NT2/D1 (cell line): Measurements from ENCODE around the gene MMP1.
A peak's percentile ranks its signal among the peaks of the same experiment; 100 is the strongest.
"Not testable (repeated sequence)": the region's sequence is repeated elsewhere in the genome, so short reads cannot be mapped to it uniquely, and the experiment has no call there.

Experiments used
- DNase-seq: peaks from one replicate; pipeline ENCODE4 v3.0.0-alpha.2; 2011; ENCODE audit warnings: low read depth, low spot score
- H3K27me3 ChIP-seq: 2 replicates; pipeline ENCODE4 v1.6.0; 2011; ENCODE audit warnings: mild to moderate bottlenecking; ENCODE audit not compliant: insufficient read length, insufficient read depth
- H3K36me3 ChIP-seq: 2 replicates; pipeline ENCODE4 v1.6.1; 2011; ENCODE audit warnings: mild to moderate bottlenecking, low read length, mixed read lengths; ENCODE audit not compliant: insufficient read depth, insufficient read length
- H3K4me1 ChIP-seq: 2 replicates; pipeline ENCODE4 v1.5.1; 2011; ENCODE audit not compliant: insufficient read depth, insufficient read length
- H3K4me3 ChIP-seq: 2 replicates; pipeline ENCODE4 v1.5.1; 2011; ENCODE audit warnings: low read depth; ENCODE audit not compliant: insufficient read length
- H3K9ac ChIP-seq: 2 replicates; pipeline ENCODE4 v1.6.0; 2011; ENCODE audit warnings: low read depth; ENCODE audit not compliant: insufficient read length
- H3K9me3 ChIP-seq: 2 replicates; pipeline ENCODE4 v1.5.1; 2011; ENCODE audit warnings: mild to moderate bottlenecking, low read length; ENCODE audit not compliant: insufficient read depth
- SUZ12 ChIP-seq: IDR thresholded peaks from 2 replicates; pipeline ENCODE4 v1.6.1; 2011; ENCODE audit not compliant: insufficient read length, insufficient read depth; ENCODE audit errors: extremely low read depth
- YY1 ChIP-seq: IDR thresholded peaks from 2 replicates; pipeline ENCODE4 v1.6.1; 2011; ENCODE audit not compliant: insufficient read length, insufficient read depth
- ZNF274 ChIP-seq: IDR thresholded peaks from 2 replicates; pipeline ENCODE4 v1.6.1; 2011; ENCODE audit warnings: mild to moderate bottlenecking, low read depth, low read length

The MMP1 gene

GRCh38 chr11:102761646-102762238, 36.2 kb downstream of the MMP1 start:
- Histone ChIP-seq H3K27me3 (no peaks in the 10 kb centered on the region), H3K9me3 (no peaks in the 10 kb centered on the region), H3K9ac (no peak overlapping the region), H3K36me3 (no peaks in the 10 kb centered on the region), H3K4me3 (no peak overlapping the region), H3K4me1 (no peaks in the 10 kb centered on the region)
- DNase-seq: no peak
- TF ChIP-seq ZNF274: no peak
- TF ChIP-seq YY1: no peak
- TF ChIP-seq SUZ12: no peak

GRCh38 chr11:102760344-102761035, 37.5 kb downstream of the MMP1 start:
- Histone ChIP-seq H3K36me3 (no peaks in the 10 kb centered on the region), H3K4me1 (no peaks in the 10 kb centered on the region), H3K4me3 (no peak overlapping the region), H3K9ac (no peak overlapping the region), H3K27me3 (no peaks in the 10 kb centered on the region), H3K9me3 (no peaks in the 10 kb centered on the region)
- TF ChIP-seq YY1: no peak
- TF ChIP-seq SUZ12: no peak
- no peak for TF ChIP-seq ZNF274
- no peak for DNase-seq

GRCh38 chr11:102757823-102758549, 40.0 kb downstream of the MMP1 start:
- Histone ChIP-seq H3K9ac (no peak overlapping the region), H3K27me3 (no peaks in the 10 kb centered on the region), H3K4me3 (no peak overlapping the region), H3K9me3 (no peaks in the 10 kb centered on the region), H3K4me1 (no peaks in the 10 kb centered on the region), H3K36me3 (peaks cover 7% of the 10 kb centered on the region)
- TF ChIP-seq YY1 (no peak), ZNF274 (no peak), SUZ12 (no peak)
- DNase-seq: no peak

GRCh38 chr11:102753267-102753666, 44.7 kb downstream of the MMP1 start:
- Histone ChIP-seq H3K36me3 (peaks cover 9% of the 10 kb centered on the region), H3K4me3 (no peak overlapping the region), H3K9ac (no peak overlapping the region), H3K27me3 (no peaks in the 10 kb centered on the region), H3K4me1 (peaks cover 2% of the 10 kb centered on the region), H3K9me3 (no peaks in the 10 kb centered on the region)
- no peak for DNase-seq
- TF ChIP-seq ZNF274 (no peak), SUZ12 (no peak), YY1 (no peak)

- Histone ChIP-seq H3K9me3 (no peaks in the 10 kb centered on the region), H3K4me1 (peaks cover 2% of the 10 kb centered on the region), H3K36me3 (peaks cover 9% of the 10 kb centered on the region), H3K27me3 (no peaks in the 10 kb centered on the region), H3K4me3 (no peak overlapping the region), H3K9ac (no peak overlapping the region)
- TF ChIP-seq SUZ12 (no peak), YY1 (no peak), ZNF274 (no peak)
- no peak for DNase-seq
These were observed 46.3 kb downstream of the MMP1 start for GRCh38 chr11:102751673-102752072.

GRCh38 chr11:102749101-102749722, 48.7 kb downstream of the MMP1 start:
- H3K27me3 ChIP-seq: no peaks in the 10 kb centered on the region
- no peak for DNase-seq
- H3K9me3 ChIP-seq: no peaks in the 10 kb centered on the region
- no peak overlapping the region for H3K4me3 ChIP-seq
- H3K36me3 ChIP-seq: peaks cover 9% of the 10 kb centered on the region
- H3K4me1 ChIP-seq: peaks cover 2% of the 10 kb centered on the region
- TF ChIP-seq SUZ12 (no peak), ZNF274 (no peak)
- no peak overlapping the region for H3K9ac ChIP-seq

- peak overlapping the region; percentile 8 for H3K9ac ChIP-seq
- not testable (repeated sequence) for H3K36me3 ChIP-seq, H3K27me3 ChIP-seq, DNase-seq, H3K9me3 ChIP-seq, H3K4me1 ChIP-seq
- peak overlapping the region; percentile 34 for H3K4me3 ChIP-seq
These were observed 51.0 kb downstream of the MMP1 start for GRCh38 chr11:102746746-102747578.
